Stimulated activated CD8-positive, alpha-beta memory T cell treated with anti-CD3 and anti-CD28 coated beads, Interleukin-7, amount 100 ng/mL, for 4 hours (primary cell): ENCODE results near the gene CHI3L1.

Experiments used
- DNase-seq, 2 donors: peaks; one replicate each; pipeline ENCODE4 v3.0.0-alpha.2; 2020; ENCODE audit warnings: low read depth in 2 of 2

CHI3L1 gene

GRCh38 chr1:203133970-203134725, 52.4 kb downstream of the CHI3L1 start:
- DNase-seq = no peak

DNA sequence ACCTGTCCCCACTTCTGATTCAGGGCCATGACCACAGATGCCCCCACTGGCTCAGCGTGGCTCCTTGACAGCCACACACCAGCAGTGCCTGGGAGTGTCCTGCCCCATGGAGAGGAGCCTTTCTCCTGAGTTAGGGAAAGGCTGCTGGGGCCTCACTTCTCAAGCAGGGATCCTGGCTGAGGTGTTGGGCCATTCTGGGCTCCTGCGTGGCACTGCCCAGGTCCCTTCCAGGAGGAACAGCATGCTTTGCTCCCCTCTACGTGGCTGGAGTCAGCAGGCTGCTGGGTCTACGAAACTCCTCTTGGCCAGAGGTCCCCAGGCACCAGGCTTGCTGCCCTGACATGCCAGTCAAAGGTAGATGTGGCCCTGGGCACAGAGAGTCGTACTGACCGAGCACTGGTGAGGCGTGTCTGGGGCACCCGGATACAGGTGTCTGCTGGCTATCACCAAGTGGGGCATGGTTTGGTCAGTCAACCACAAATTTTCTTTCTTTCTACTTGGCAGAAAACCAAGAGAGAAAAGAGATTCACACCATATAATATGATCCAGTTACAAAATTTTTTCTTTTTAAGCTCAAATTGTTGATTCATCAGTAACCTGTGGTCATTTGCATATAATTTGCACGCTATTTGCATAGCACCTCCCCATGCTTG, 54.8 kb downstream of the CHI3L1 start:
- no peak for DNase-seq

DNA sequence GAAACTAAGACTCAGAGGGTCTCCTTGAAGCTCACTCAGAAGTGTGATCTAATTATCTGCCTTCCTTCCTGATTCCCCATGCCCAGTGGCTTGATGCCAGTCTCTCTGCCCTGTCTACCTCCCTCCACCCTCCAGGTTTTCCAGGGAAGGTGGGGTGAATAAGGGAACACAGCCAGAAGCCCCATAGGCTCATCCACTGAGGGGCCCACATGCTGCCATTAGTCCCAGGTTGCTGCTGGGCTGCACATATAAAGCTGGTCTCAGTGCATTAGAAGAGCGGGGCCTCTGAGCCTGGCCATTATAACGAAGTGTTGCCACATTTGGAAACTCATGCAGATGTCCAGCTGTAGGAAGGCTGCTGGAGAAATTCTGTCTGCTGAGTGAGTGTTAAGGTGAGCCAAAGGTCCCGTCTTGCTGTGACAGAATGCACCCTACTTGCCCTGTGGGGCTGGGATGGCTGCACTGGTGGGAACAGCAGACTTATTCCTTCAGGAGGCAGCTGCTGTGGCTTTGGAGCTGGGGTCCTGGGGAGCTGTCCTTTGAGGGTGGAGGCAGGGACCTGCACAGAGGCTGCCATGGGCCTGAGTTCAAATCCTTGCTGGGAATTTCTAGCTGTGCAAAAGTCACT, 56.0 kb downstream of the CHI3L1 start:
- no peak for DNase-seq

DNA sequence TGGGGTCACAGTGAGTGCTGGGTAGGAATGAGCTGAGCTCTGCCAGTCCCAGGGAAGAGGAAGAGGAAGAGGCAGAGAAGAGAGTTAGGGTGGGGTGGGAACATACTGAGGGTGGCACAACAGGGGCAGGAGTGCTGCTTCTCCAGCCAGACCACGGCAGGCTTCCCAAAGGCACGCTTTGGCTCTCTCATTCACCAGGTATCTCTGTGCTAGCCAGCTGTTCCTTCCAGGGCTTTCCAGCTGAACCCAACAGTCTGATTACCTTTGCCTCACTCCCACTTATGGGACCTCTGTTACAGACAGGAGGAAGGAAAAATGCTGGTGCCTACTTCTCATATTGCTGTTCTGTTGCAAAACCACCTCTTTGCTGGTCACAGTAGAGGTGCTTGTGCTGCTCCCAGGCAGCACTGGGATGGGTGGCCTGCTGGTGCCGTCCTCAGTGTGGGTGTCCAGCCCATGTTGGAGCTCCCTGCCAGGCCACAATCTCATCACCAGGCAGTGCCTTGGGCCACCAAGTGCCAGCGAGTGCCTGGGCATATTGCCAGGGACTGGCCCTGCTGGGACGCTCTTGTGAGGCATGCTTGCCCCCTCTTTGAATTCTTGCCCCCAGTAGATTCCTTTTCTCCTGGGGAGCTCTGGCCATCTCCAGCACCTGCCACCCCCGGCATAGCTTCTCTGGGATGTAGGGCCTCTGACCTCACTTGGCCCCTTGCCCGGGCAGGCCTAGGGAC, 56.8 kb downstream of the CHI3L1 start:
- DNase-seq = no peak
